Stimulated activated CD8-positive, alpha-beta memory T cell treated with anti-CD3 and anti-CD28 coated beads, Interleukin-12 subunit alpha, Interleukin-12 subunit beta, amount 100 ng/mL, for 24 hours (primary cell): ENCODE data around the gene KCNS3.
"Not testable (repeated sequence)": the region's sequence is repeated elsewhere in the genome, so short reads cannot be mapped to it uniquely, and the experiment has no call there.

ENCODE experiments used
- DNase-seq: peaks from one replicate; pipeline ENCODE4 v3.0.0-alpha.2; 2020; ENCODE audit errors: extremely low read depth

KCNS3 gene

DNA sequence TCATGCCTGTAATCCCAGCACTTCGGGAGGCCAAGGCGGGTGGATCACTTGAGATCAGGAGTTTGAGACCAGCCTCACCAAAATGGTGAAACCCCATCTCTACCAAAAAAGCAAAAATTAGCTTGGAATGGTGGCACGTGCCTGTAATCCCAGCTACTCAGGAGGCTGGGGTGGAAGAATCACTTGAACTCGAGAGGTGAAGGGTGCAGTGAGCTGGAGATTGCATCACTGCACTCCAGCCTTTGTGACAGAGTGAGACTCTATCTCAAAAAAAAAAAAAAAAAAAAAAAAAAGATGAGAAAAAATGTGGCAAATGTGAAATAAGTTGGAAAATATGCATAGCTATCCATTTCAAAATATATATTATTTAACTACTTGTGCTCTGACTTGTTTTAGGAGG lies 65.0 kb downstream of the KCNS3 start:
- DNase-seq, result no peak

GRCh38 chr2:17947113-17947512 lies 68.6 kb downstream of the KCNS3 start:
- DNase-seq, result no peak

GRCh38 chr2:17950006-17950405 lies 71.5 kb downstream of the KCNS3 start:
- no peak for DNase-seq

DNA sequence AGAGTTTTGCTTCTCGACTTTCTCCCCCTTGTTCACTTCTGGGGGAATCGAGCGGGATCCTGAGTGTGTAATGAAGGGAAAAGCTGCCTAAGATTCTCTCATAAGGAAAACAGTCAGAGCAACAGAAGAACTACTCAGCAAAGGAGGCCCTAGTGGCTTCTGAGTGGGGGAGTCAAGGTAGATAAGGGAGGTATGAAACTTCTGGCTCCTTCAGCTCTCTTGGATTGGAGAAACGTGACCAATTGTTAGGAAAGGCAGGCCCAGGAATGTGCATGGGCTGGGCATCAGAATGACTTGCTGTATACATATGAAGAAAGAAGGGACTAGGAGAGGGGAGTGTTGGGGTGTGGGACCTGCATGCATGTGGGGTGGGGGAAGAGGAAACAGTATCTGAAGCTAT lies 73.1 kb downstream of the KCNS3 start:
- no peak for DNase-seq

DNA sequence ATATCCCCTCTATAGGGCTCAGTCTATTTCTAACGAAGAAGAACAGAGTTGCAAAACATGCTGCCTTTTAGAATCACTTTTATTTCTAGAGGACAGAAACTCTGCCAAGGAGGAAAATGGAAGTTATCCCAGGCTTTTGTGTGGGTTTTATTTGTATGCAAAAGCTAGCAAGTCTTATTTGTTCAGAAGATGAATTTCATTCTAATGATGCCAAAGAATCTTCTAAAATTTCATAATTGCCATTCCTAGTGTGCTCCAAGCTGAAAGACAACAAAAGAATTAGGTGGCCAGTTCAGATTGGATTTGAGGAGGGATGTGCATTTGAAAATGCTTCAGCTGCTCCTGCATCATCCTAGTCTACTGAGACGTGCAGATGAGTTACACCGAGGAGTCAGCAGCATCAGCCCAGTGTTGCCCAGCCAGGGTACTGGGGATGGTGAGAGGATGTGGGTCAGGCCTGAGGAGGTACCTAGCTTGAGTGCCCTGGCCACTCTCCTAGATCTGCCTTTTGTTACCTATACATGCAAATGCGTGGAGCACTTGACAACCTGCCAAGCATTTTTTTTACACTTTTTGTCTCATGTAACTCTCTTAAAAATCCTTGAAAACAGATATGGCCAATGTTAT lies 80.1 kb downstream of the KCNS3 start:
- DNase-seq, result no peak

- DNase-seq, result no peak
These were observed 80.9 kb downstream of the KCNS3 start for GRCh38 chr2:17959356-17959755.

DNA sequence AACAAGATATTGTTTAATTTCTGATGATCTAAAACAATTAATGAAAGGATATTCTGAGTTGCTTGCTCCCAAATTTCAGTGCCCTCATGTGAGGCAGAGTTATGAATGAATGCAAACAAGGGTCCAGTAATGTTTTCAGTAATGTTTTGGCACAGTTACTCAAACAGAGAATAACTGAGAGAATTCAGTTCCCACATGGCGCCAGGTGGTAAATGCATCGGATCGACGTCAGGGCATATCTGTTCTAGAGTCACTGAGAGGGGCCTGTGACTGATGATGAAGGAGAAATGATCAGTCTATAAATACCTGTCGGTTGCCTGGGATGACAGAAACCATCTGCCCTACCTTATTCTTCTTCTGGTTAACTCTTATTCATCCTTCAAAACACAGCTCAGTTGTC lies 81.4 kb downstream of the KCNS3 start:
- no peak for DNase-seq

DNA sequence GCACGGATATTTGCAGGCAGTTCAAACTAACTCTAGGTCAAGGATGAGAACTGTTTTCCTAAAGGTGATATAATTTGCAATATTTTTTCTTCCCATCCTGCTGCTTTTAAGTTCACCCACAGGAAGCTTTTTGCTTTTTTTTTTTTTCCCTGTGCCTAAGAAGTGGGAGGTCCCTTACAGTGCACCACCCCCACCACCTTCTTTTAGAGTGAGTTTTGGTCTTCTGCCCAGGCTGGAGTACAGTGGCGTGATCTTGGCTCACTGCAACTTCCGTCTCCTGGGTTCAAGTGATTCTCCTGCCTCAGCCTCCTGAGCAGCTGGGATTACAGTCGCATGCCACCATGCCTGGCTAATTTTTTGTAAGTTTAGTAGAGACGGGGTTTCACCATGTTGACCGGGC lies 82.5 kb downstream of the KCNS3 start:
- no peak for DNase-seq

DNA sequence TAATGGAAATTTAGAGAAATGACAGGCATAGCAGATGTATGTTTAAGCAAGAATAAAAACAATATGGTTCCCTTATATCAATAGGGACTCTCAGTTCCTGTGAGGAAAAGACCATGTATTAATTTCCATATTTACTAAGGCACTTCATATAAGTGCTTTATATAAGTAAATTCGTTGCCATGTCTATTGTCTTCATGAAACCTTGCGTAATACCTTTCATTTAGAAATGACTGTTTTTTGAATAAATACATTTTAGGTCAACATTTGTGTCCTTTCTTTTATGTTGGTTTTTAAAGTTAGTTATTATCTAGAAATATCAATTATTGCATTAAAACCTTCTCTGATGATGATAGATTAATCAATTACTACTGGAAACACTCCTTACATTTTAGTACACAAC lies 83.3 kb downstream of the KCNS3 start:
- no peak for DNase-seq

- DNase-seq, result no peak
These were observed 84.4 kb downstream of the KCNS3 start for GRCh38 chr2:17962876-17963275.

GRCh38 chr2:17963571-17963970 lies 85.1 kb downstream of the KCNS3 start:
- not testable (repeated sequence) for DNase-seq

DNA sequence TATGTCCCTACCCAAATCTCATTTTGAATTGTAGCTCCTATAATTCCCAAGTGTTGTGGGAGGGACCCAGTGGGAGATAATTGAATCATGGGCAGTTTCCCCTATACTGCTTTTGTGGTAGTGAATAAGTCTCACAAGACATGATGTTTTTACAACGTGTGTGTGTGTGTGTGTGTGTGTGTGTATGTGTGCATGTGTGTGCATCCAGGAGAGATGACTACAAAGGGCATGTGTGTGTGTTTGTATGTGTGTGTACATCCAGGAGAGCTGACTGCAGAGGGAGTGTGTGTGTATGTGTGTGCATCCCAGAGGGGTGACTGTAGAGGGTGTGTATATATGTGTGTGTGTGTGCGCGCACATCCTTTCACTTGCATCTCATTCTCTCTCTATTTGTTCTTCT lies 86.7 kb downstream of the KCNS3 start:
- DNase-seq, result no peak

- no peak for DNase-seq
These were observed 88.3 kb downstream of the KCNS3 start for GRCh38 chr2:17966798-17967197.

DNA sequence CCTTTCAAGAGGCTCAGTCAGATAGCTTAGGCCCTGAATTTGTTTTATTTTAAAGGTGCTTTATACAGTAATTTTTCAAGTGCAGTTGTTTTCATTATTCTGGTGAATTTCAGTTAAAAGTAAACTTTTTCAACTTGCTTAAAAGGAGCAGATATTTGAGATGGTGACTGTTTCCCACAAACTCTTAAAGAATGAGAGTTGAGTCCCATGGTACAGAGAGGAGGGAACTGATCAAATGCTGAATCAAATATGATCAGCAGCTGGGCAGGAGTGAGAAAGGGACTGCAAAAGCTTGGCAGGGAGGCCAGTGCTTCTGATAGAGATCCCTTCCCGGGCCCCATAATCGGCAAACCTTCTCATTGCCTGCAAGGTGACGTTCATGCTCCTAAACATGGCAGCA lies 91.2 kb downstream of the KCNS3 start:
- DNase-seq, result no peak

- DNase-seq, result no peak
These were observed 93.2 kb downstream of the KCNS3 start for GRCh38 chr2:17971531-17972125.

DNA sequence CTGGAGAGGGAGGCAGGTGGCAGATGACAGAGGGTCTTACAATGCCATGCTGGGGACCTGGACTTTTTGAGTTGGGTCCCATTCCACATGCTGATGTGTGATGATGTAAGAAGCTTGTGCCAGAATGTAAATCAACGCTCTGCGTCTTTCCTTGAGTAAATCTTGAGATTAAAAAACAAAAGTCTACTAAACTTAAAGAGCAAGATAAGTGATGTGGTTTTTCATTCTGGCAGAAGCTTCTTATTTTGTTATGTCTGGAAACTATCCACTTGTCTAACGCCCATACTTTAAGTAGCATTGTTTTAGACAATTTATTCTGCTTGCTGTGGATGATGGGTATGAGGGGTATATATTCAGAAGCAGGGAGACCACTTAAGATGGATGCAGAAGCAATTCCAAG lies 94.5 kb downstream of the KCNS3 start:
- no peak for DNase-seq

DNA sequence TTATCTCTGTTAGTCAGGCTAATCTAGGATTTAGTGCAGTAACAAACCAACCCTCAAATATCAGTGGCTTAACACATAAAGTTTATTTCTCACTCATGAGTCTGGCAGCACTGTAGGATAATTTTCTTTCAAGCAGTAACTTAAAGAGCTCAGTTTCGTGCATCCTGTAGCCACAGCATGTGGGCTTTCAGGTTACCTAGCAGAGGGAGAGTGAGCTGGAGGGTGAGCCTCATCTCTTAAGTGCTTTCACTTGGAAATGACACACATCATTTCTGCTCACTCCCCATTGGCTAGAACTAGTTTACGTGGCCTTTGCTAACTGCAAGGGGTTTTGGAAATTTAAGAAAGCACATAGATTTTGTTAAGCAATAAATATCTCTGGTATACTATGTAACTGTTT lies 96.9 kb downstream of the KCNS3 start:
- no peak for DNase-seq

- no peak for DNase-seq
These were observed 98.6 kb downstream of the KCNS3 start for GRCh38 chr2:17976871-17977746.

GRCh38 chr2:17979707-17980106 lies 101.2 kb downstream of the KCNS3 start:
- DNase-seq, result no peak

DNA sequence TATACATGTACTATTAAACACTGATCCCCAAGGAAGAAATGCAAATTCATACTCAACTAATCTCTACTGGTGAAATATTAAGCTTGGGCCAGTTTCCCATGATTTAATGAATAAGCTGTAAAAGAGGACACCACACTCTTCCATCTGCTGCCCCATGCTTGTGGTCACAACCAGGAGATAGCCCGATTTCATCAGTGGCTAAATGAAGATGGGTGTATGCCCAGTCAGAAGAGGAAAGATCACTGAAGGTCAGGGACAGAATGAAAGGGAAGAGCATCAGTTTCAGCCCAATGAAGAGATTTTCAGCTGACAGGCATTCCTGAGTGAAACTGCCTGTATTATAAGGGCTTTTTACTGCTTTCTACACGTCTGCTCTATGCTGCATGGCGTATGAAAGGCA lies 103.5 kb downstream of the KCNS3 start:
- DNase-seq, result no peak
